Stimulated activated CD8-positive, alpha-beta memory T cell treated with anti-CD3 and anti-CD28 coated beads, Interleukin-4, amount 100 ng/mL, for 1 hour (primary cell): ENCODE measurements around the gene PPARA.
A peak's percentile ranks its signal among the peaks of the same experiment; 100 is the strongest.

ENCODE experiments used
- DNase-seq, 2 donors: peaks; one replicate each; pipeline ENCODE4 v3.0.0-alpha.2; 2020; ENCODE audit warnings: low read depth in 2 of 2, low spot score in 1 of 2

The PPARA gene

GRCh38 chr22:46150034-46150654 lies at the start of gene PPARA:
PPARA (plus strand) TSS chr22:46150526; CDS start chr22:46198384, 47,858 bp downstream.
- DNase-seq: peak; percentile 54 to 77

- DNase-seq: no peak
Measured at GRCh38 chr22:46102159-46102558, 48.2 kb upstream of the PPARA start.

DNA sequence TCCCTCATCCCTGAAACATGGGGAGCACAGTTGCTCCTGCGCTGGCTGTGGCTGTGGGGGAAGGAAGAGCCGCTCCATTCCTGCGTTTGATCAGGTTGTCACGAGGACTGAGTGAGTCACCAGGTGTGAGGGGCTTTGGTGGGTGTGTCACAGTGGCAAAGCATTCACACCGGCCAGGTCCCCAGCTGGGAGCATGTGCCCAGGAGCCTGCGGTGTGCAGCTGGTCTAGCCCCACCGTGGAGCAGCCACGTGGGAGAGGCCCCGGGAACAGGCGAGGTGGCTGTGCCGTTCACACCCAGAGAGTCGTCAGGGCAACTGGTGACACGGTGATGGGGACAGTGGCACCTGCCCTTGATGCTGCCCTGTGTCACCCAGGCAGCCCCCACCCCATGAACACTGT lies 47.6 kb upstream of the PPARA start:
- DNase-seq: no peak

- no peak for DNase-seq
Measured at GRCh38 chr22:46103181-46103580, 47.1 kb upstream of the PPARA start.

- DNase-seq: no peak
Measured at GRCh38 chr22:46103664-46104063, 46.7 kb upstream of the PPARA start.

- DNase-seq: no peak
Measured at GRCh38 chr22:46104170-46104880, 46.0 kb upstream of the PPARA start.

GRCh38 chr22:46104881-46105493 lies 45.3 kb upstream of the PPARA start:
- DNase-seq: no peak

DNA sequence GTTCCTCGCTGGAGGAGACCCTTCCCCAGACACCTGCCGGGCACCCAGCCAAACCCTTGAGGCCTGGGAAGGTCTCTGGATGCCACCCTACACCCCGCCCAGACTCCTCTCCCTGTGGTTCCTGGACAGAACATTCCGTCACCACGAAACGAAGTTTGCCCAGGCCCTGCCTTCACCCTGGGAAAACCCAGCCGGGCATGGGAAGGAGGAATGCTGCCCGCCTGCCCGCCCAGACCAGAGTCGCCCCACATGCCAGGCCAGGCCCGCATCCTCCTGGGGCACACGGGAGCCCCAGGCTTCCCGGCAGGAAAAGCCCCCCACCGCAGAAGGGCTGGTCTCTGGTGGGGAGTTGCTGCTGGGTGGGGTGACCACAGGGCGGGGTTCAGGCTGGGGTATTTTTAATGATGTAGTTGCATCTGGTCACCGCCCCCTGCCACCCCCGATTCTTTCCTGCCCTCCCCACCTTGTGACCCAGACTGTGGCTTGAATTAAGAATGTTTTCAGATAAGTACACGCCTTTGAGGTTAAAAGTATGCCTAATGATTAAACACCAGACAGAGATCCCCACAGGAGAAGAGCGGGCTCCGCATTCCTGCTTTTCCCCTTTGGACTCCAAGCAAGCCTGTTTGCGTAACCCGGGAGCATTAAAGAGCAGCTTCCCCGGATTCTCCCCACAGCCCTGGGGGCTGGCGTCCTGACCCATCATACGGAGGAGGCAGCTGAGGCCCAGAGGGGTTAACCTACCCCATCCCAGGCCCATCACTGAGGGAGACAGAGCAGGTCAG lies 44.6 kb upstream of the PPARA start:
- DNase-seq: no peak

DNA sequence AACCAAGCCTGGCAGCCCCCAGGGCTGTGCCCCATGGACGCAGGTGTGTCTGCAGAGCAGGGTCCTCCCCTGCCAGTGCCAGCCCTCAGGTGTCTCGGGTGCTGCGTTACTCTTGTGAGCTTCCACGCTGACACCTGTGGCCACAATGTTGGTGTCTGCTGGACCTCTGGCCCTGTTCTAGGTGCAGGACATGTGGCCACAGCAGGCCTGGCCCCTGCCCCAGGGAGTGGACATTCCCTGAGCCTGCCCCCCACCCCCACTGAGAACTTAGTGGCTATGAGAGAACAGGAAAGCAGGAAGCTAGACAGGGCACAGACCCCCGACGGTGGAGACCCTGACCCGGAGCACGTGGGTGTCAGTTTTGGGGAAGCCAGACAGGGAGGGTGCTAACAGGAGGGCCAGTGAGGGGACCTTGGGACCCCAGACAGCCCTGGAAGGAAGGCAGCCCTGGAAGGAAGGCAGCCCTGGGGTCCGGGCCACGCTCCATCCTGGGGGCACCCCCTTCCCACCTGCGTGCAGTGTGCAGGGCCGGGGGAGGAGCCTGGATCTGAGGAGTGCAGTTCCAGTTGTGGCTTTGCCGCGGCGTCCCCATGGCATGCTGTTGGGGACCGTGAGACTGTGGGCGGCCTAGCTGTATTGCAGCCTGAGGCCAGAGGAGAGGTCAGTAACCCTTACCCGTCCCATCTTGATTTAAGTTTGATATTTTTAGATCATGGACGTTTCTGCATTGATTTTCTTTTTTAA lies 43.9 kb upstream of the PPARA start:
- no peak for DNase-seq

- no peak for DNase-seq
Measured at GRCh38 chr22:46107089-46107664, 43.1 kb upstream of the PPARA start.

DNA sequence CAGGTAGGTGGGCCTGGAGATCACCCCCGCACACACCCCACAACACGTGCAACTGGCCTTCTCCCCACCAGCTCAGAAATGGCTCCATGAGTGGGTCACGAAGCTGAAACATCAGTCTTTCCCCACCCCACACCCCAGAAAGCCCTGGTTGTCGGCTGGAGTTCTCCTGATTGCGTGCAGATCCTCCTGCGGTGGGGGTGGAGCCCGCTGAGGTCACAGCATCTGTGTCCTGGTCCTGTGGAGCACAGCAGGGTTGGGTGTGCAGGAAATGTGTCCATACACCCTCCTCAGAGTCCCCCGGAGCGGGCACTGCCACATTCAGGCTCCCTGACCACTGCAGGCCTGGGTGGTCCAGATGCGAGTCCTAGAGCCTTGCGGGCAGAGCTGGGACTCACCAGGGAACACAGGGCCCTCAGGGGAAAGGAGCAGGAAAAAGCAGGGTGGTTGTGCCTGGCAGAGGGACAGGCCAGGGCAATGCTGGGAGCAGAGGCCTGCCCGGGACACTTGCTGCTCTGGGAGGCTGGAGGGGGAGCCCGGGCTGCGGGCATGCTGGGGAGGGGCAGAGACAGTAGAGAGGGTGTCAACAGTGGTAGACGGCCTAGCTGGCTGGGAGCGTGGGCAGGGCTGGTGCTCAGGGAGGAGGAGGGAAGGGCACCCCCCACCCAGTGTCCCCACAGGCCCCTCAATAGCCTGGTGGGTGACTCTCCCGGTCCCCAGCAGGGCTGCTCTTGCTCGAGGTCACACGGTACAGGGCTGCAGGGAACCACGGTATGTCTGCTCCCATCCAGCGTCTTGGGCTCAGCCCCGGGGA lies 42.4 kb upstream of the PPARA start:
- no peak for DNase-seq

DNA sequence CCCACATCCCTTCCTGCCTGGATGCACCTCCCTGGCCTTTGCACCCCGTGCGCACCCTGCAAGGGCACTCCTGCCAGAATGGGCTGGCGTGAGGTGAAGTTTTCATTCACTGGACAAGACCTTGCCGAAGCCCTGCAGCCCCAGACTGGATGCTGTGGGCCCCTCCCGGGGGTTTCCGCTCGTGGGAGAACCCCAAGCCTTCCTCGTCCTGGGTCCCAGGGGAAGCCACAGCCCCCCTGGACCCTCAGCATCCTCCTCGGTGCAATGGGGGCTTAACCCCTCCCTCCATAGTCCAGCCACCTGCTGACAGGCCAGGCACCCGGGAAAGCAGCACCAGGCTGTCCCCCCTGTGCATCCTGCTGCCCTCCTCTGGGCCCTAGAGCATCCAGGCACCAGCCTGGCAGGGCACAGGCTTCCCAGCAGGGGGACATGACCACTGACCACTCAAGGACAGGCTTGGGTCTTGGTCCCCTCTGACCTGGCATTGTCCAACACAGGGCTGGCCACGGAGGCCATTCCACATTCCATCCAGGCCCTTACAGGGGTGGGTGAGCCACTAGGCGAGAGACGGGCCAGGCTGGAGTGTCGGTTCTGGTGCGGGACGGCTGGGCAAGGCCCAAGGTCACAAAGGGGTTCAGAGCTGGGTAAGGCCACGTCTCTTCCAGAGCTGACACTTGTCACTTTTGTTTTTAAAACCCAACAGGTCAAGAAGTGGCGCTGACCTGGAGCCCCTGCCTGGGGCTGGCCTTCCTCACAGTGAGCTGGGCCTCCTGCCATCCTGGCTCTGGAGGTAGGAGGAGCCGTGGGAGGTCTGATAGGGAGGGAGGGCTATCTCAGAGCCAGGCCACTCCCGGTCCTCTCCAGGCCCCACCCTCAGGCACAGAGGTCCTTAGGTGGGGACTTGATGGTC lies 41.5 kb upstream of the PPARA start:
- no peak for DNase-seq

GRCh38 chr22:46109474-46110003 lies 40.8 kb upstream of the PPARA start:
- DNase-seq: no peak

GRCh38 chr22:46110215-46110614 lies 40.1 kb upstream of the PPARA start:
- no peak for DNase-seq

GRCh38 chr22:46111645-46112306 lies 38.5 kb upstream of the PPARA start:
- DNase-seq: no peak

GRCh38 chr22:46112405-46112804 lies 37.9 kb upstream of the PPARA start:
- DNase-seq: no peak

GRCh38 chr22:46113110-46113909 lies 37.0 kb upstream of the PPARA start:
- no peak for DNase-seq
